ENCODE data around the gene LRRC71. TPM values are rescaled to one million over a fixed set of nuclear protein-coding genes. Genes with fewer than 3 reads are reported as not detected.

LRRC71 gene
- total RNA-seq, 2 donors from 2014 or later, result not detected

GRCh38 chr1:156938813-156939212 lies 18.4 kb downstream of the LRRC71 start:
- Histone ChIP-seq H3K27ac (no peak overlapping the region), H3K9me3 (no peaks in the 10 kb centered on the region), H3K4me3 (no peak overlapping the region), H3K36me3 (peaks cover 40% of the 10 kb centered on the region), H3K4me1 (ENCODE audit: control insufficient read depth in 1 of 2, low read depth in 2 of 2) (no peaks in the 10 kb centered on the region), H3K27me3 (replicated peaks; ENCODE audit: insufficient read depth) (no peaks in the 10 kb centered on the region)
- TF ChIP-seq CTCF (IDR thresholded peaks at IDR 0.05), result no peak
- ATAC-seq (ENCODE audit: insufficient number of reproducible peaks, low FRiP score, low read depth), result no peak
- no peak for DNase-seq (ENCODE audit: low spot score)

GRCh38 chr1:156939786-156940334 lies 19.4 kb downstream of the LRRC71 start:
- Histone ChIP-seq H3K36me3 (peaks cover 50% of the 10 kb centered on the region), H3K4me1 (ENCODE audit: control insufficient read depth in 1 of 2, low read depth in 2 of 2) (no peaks in the 10 kb centered on the region), H3K4me3 (no peak overlapping the region), H3K27ac (no peak overlapping the region), H3K27me3 (replicated peaks; ENCODE audit: insufficient read depth) (no peaks in the 10 kb centered on the region), H3K9me3 (no peaks in the 10 kb centered on the region)
- no peak for DNase-seq (ENCODE audit: low spot score)
- no peak for ATAC-seq (ENCODE audit: insufficient number of reproducible peaks, low FRiP score, low read depth)
- TF ChIP-seq CTCF (IDR thresholded peaks at IDR 0.05), result no peak

GRCh38 chr1:156941675-156942074 lies 21.2 kb downstream of the LRRC71 start:
- Histone ChIP-seq H3K4me1 (ENCODE audit: control insufficient read depth in 1 of 2, low read depth in 2 of 2) (no peaks in the 10 kb centered on the region), H3K36me3 (peaks cover 68% of the 10 kb centered on the region), H3K27me3 (replicated peaks; ENCODE audit: insufficient read depth) (no peaks in the 10 kb centered on the region), H3K9me3 (no peaks in the 10 kb centered on the region), H3K4me3 (no peak overlapping the region), H3K27ac (no peak overlapping the region)
- DNase-seq (ENCODE audit: low spot score) (no peak), ATAC-seq (ENCODE audit: insufficient number of reproducible peaks, low FRiP score, low read depth) (no peak)
- no peak for TF ChIP-seq CTCF (IDR thresholded peaks at IDR 0.05)

GRCh38 chr1:156942176-156942575 lies 21.7 kb downstream of the LRRC71 start:
- DNase-seq (ENCODE audit: low spot score) (no peak), ATAC-seq (ENCODE audit: insufficient number of reproducible peaks, low FRiP score, low read depth) (no peak)
- Histone ChIP-seq H3K27ac (no peak overlapping the region), H3K27me3 (replicated peaks; ENCODE audit: insufficient read depth) (no peaks in the 10 kb centered on the region), H3K36me3 (peaks cover 73% of the 10 kb centered on the region), H3K4me3 (no peak overlapping the region), H3K9me3 (no peaks in the 10 kb centered on the region), H3K4me1 (ENCODE audit: control insufficient read depth in 1 of 2, low read depth in 2 of 2) (no peaks in the 10 kb centered on the region)
- no peak for TF ChIP-seq CTCF (IDR thresholded peaks at IDR 0.05)

- Histone ChIP-seq H3K27me3 (replicated peaks; ENCODE audit: insufficient read depth) (no peaks in the 10 kb centered on the region), H3K4me1 (ENCODE audit: control insufficient read depth in 1 of 2, low read depth in 2 of 2) (no peaks in the 10 kb centered on the region), H3K36me3 (peaks cover 77% of the 10 kb centered on the region), H3K4me3 (no peak overlapping the region), H3K27ac (no peak overlapping the region), H3K9me3 (no peaks in the 10 kb centered on the region)
- DNase-seq (ENCODE audit: low spot score) (no peak), ATAC-seq (ENCODE audit: insufficient number of reproducible peaks, low FRiP score, low read depth) (no peak)
- TF ChIP-seq CTCF (IDR thresholded peaks at IDR 0.05), result no peak
Measured at GRCh38 chr1:156942576-156942975, 22.1 kb downstream of the LRRC71 start.

All from thoracic aorta (tissue), 2 donors.